GM23338 (cell line): ENCODE measurements around the gene RNH1. TPM values are rescaled to one million over a fixed set of nuclear protein-coding genes. Genes with fewer than 3 reads are reported as not detected.

ENCODE experiments used
- ATAC-seq: fragments of 200-7000 bp; cut with Tn5 transposase; 3 replicates; pipeline ENCODE4 v1.9.1; 2020
- DNase-seq: peaks from one replicate; pipeline ENCODE4 v3.0.0-alpha.2; 2015; ENCODE audit warnings: low spot score
- H2AFZ ChIP-seq: fragments of 200-600 bp; sonication (generic); 2 replicates; pipeline ENCODE4 v1.8.0; 2016; ENCODE audit warnings: antibody characterized with exemption, mild to moderate bottlenecking, moderate library complexity
- H3F3A ChIP-seq: fragments of 200-600 bp; sonication (generic); replicated peaks from 2 replicates; pipeline ENCODE4 v1.8.0; 2017; ENCODE audit warnings: antibody characterized with exemption, mixed run types, low read depth
- H3K27ac ChIP-seq: fragments of 200-600 bp; sonication (generic); 2 replicates; pipeline ENCODE4 v1.6.1; 2016; ENCODE audit warnings: low read depth
- H3K27me3 ChIP-seq: fragments of 200-600 bp; sonication (generic); 2 replicates; pipeline ENCODE4 v1.8.0; 2016; ENCODE audit warnings: mild to moderate bottlenecking, mixed run types, moderate library complexity; ENCODE audit not compliant: insufficient read depth
- H3K36me3 ChIP-seq: fragments of 200-600 bp; sonication (generic); 2 replicates; pipeline ENCODE4 v1.8.0; 2016; ENCODE audit warnings: mild to moderate bottlenecking; ENCODE audit not compliant: insufficient read depth
- H3K4me1 ChIP-seq: fragments of 200-600 bp; sonication (generic); 2 replicates; pipeline ENCODE4 v1.8.0; 2016; ENCODE audit warnings: mild to moderate bottlenecking, moderate library complexity; ENCODE audit not compliant: insufficient read depth
- H3K4me2 ChIP-seq: fragments of 200-600 bp; sonication (generic); 2 replicates; pipeline ENCODE4 v1.7.1; 2017; ENCODE audit warnings: mixed run types
- H3K4me3 ChIP-seq: fragments of 200-600 bp; sonication (generic); 2 replicates; pipeline ENCODE4 v1.6.1; 2016; ENCODE audit warnings: mixed run types
- H3K79me2 ChIP-seq: fragments of 200-600 bp; sonication (generic); replicated peaks from 2 replicates; pipeline ENCODE4 v1.8.0; 2017; ENCODE audit warnings: mild to moderate bottlenecking; ENCODE audit not compliant: insufficient read depth
- H3K9me2 ChIP-seq: fragments of 200-600 bp; sonication (generic); 2 replicates; pipeline ENCODE4 v1.8.0; 2017; ENCODE audit not compliant: insufficient read depth
- H4K20me1 ChIP-seq: fragments of 200-600 bp; sonication (generic); replicated peaks from 2 replicates; pipeline ENCODE4 v1.8.0; 2017; ENCODE audit warnings: mild to moderate bottlenecking; ENCODE audit not compliant: insufficient read depth
- H3K27ac Mint-ChIP-seq: 2 replicates; pipeline ENCODE4 v1.8.0; 2020; ENCODE audit warnings: inconsistent platforms, mild to moderate bottlenecking, moderate library complexity, mixed read lengths
- H3K27me3 Mint-ChIP-seq: 3 replicates; pipeline ENCODE4 v1.8.0; 2022; ENCODE audit warnings: low read depth, mild to moderate bottlenecking, moderate library complexity, mixed read lengths, inconsistent platforms; ENCODE audit not compliant: insufficient read depth, poor library complexity
- H3K36me3 Mint-ChIP-seq: 3 replicates; pipeline ENCODE4 v1.8.0; 2021; ENCODE audit warnings: low read depth, mild to moderate bottlenecking, inconsistent platforms, moderate library complexity, mixed read lengths
- H3K4me1 Mint-ChIP-seq: 3 replicates; pipeline ENCODE4 v1.8.0; 2020; ENCODE audit warnings: mild to moderate bottlenecking, inconsistent platforms, mixed read lengths
- H3K4me3 Mint-ChIP-seq: 3 replicates; pipeline ENCODE4 v1.8.0; 2021; ENCODE audit warnings: moderate library complexity, mild to moderate bottlenecking, inconsistent platforms, mixed read lengths
- H3K9me3 Mint-ChIP-seq: 3 replicates; pipeline ENCODE4 v1.8.0; 2020; ENCODE audit warnings: moderate library complexity, mild to moderate bottlenecking, inconsistent platforms, mixed read lengths
- ETS1 ChIP-seq: IDR thresholded peaks from 2 replicates; pipeline ENCODE4 v1.6.1; 2016; ENCODE audit warnings: antibody characterized with exemption
- EZH2 ChIP-seq: fragments of 200-600 bp; sonication (generic); IDR thresholded peaks from one replicate; pipeline ENCODE4 v1.8.0; 2017; ENCODE audit warnings: antibody characterized with exemption, mild to moderate bottlenecking, low read depth; ENCODE audit not compliant: unreplicated experiment
- EZH2phosphoT487 ChIP-seq: fragments of 200-600 bp; sonication (generic); IDR thresholded peaks from one replicate; pipeline ENCODE4 v1.8.1; 2018; ENCODE audit warnings: antibody characterized with exemption; ENCODE audit not compliant: unreplicated experiment
- JUNB ChIP-seq: IDR thresholded peaks from one replicate; pipeline ENCODE4 v1.6.1; 2016; ENCODE audit warnings: antibody characterized with exemption; ENCODE audit not compliant: unreplicated experiment
- REST ChIP-seq: IDR thresholded peaks from one replicate; pipeline ENCODE4 v1.6.1; 2018; ENCODE audit warnings: antibody characterized with exemption; ENCODE audit not compliant: unreplicated experiment
- STAT1 ChIP-seq: IDR thresholded peaks from one replicate; pipeline ENCODE4 v1.6.1; 2016; ENCODE audit warnings: antibody characterized with exemption; ENCODE audit not compliant: unreplicated experiment
- ZNF114 ChIP-seq: fragments of 250-450 bp; sonication (Bioruptor Pico); IDR thresholded peaks from 2 replicates; pipeline ENCODE4 v1.5.0; 2020; ENCODE audit warnings: mild to moderate bottlenecking, moderate library complexity
- ZNF462 ChIP-seq: fragments of 250-450 bp; sonication (Bioruptor Pico); IDR thresholded peaks from 2 replicates; pipeline ENCODE4 v1.5.0; 2020; ENCODE audit warnings: mild to moderate bottlenecking, moderate library complexity
- polyA plus RNA-seq: library from polyadenylated mRNA; unstranded; fragments of >200 nt; fragmentation: Nextera tagmentation; extraction: Ambion mirVana; gene quantifications from 2 replicates; pipeline ENCODE4 v1.2.1, GENCODE V29; 2016
- total RNA-seq: library from RNA; depleted of rRNA; stranded (reverse); fragments of >200 nt; shearing (Covaris generic); gene quantifications from 2 replicates; pipeline ENCODE4 v1.2.3, GENCODE V29; 2014

The RNH1 gene
- total and polyA plus RNA-seq, 2 experiments from 2014 or later = 33.3 to 56.3 TPM

- Histone ChIP-seq H3K79me2 (peaks cover 85% of the 10 kb centered on the region), H3K4me2 (no peak overlapping the region), H3K27me3 (no peaks in the 10 kb centered on the region), H4K20me1 (peaks cover 33% of the 10 kb centered on the region), H3K27ac (no peak overlapping the region), H3K36me3 (no peaks in the 10 kb centered on the region; the same call in 1 of the 2 replicates), H3K4me1 (peaks cover 28% of the 10 kb centered on the region), H3K9me2 (no peaks in the 10 kb centered on the region), H2AFZ (no peak overlapping the region), H3K4me3 (no peak overlapping the region), H3F3A (peaks cover 16% of the 10 kb centered on the region)
- H3K4me1 Mint-ChIP-seq = peaks cover 39% of the 10 kb centered on the region
- no peaks in the 10 kb centered on the region; the same call in 2 of the 3 replicates for H3K9me3 Mint-ChIP-seq
- no peak overlapping the region; the same call in 2 of the 3 replicates for H3K4me3 Mint-ChIP-seq
- ATAC-seq (no peak), DNase-seq (no peak)
- peaks cover 13% of the 10 kb centered on the region for H3K27me3 Mint-ChIP-seq
- no peak overlapping the region for H3K27ac Mint-ChIP-seq
- TF ChIP-seq ZNF114 (no peak), JUNB (no peak), ETS1 (no peak), STAT1 (no peak), EZH2phosphoT487 (no peak), ZNF462 (CRISPR knock-in tag) (no peak), REST (no peak), EZH2 (no peak)
- peaks cover 37% of the 10 kb centered on the region for H3K36me3 Mint-ChIP-seq
Observed at GRCh38 chr11:454043-454442, 53.0 kb downstream of the RNH1 start.
